ENCODE measurements around the gene IRX5.

The IRX5 gene

GRCh38 chr16:54968011-54968410 lies 37.3 kb downstream of the IRX5 start:
- TF ChIP-seq POLR2A (IDR thresholded peaks at IDR 0.05; ENCODE audit: extremely low read depth, insufficient read length), result no peak
- TF ChIP-seq MYC (IDR thresholded peaks at IDR 0.05; ENCODE audit: low read depth, low read length), result no peak
- TF ChIP-seq CTCF (IDR thresholded peaks at IDR 0.05; ENCODE audit: low read depth, low read length), result no peak
- TF ChIP-seq MAX (IDR thresholded peaks at IDR 0.05; ENCODE audit: low read depth, low read length), result no peak
- H3K4me3 ChIP-seq (ENCODE audit: low read depth, low read length), result no peak overlapping the region
- no peak for DNase-seq (ENCODE audit: low read depth)

- TF ChIP-seq CTCF (IDR thresholded peaks at IDR 0.05; ENCODE audit: low read depth, low read length) (no peak), MAX (IDR thresholded peaks at IDR 0.05; ENCODE audit: low read depth, low read length) (no peak), MYC (IDR thresholded peaks at IDR 0.05; ENCODE audit: low read depth, low read length) (no peak), POLR2A (IDR thresholded peaks at IDR 0.05; ENCODE audit: extremely low read depth, insufficient read length) (no peak)
- no peak for DNase-seq (ENCODE audit: low read depth)
- no peak overlapping the region for H3K4me3 ChIP-seq (ENCODE audit: low read depth, low read length)
These were observed 38.1 kb downstream of the IRX5 start for GRCh38 chr16:54968784-54969183.

GRCh38 chr16:54970016-54970415 lies 39.4 kb downstream of the IRX5 start:
- no peak for DNase-seq (ENCODE audit: low read depth)
- no peak overlapping the region for H3K4me3 ChIP-seq (ENCODE audit: low read depth, low read length)
- no peak for TF ChIP-seq MYC (IDR thresholded peaks at IDR 0.05; ENCODE audit: low read depth, low read length)

GRCh38 chr16:54974367-54974766 lies 43.7 kb downstream of the IRX5 start:
- no peak overlapping the region for H3K4me3 ChIP-seq (ENCODE audit: low read depth, low read length)
- TF ChIP-seq MYC (IDR thresholded peaks at IDR 0.05; ENCODE audit: low read depth, low read length), result no peak
- TF ChIP-seq POLR2A (IDR thresholded peaks at IDR 0.05; ENCODE audit: extremely low read depth, insufficient read length), result no peak
- TF ChIP-seq CTCF (IDR thresholded peaks at IDR 0.05; ENCODE audit: low read depth, low read length), result no peak
- DNase-seq (ENCODE audit: low read depth), result no peak

GRCh38 chr16:54976651-54977200 lies 46.1 kb downstream of the IRX5 start:
- TF ChIP-seq CTCF (IDR thresholded peaks at IDR 0.05; ENCODE audit: low read depth, low read length) (no peak), MAX (IDR thresholded peaks at IDR 0.05; ENCODE audit: low read depth, low read length) (no peak), MYC (IDR thresholded peaks at IDR 0.05; ENCODE audit: low read depth, low read length) (no peak), POLR2A (IDR thresholded peaks at IDR 0.05; ENCODE audit: extremely low read depth, insufficient read length) (no peak)
- no peak for DNase-seq (ENCODE audit: low read depth)
- no peak overlapping the region for H3K4me3 ChIP-seq (ENCODE audit: low read depth, low read length)

GRCh38 chr16:54977211-54977610 lies 46.5 kb downstream of the IRX5 start:
- no peak overlapping the region for H3K4me3 ChIP-seq (ENCODE audit: low read depth, low read length)
- DNase-seq (ENCODE audit: low read depth), result no peak
- TF ChIP-seq POLR2A (IDR thresholded peaks at IDR 0.05; ENCODE audit: extremely low read depth, insufficient read length) (no peak), CTCF (IDR thresholded peaks at IDR 0.05; ENCODE audit: low read depth, low read length) (no peak), MYC (IDR thresholded peaks at IDR 0.05; ENCODE audit: low read depth, low read length) (no peak), MAX (IDR thresholded peaks at IDR 0.05; ENCODE audit: low read depth, low read length) (no peak)

Measured in NB4 (cell line).